ENCODE results near the gene TMOD2.

The TMOD2 gene

DNA sequence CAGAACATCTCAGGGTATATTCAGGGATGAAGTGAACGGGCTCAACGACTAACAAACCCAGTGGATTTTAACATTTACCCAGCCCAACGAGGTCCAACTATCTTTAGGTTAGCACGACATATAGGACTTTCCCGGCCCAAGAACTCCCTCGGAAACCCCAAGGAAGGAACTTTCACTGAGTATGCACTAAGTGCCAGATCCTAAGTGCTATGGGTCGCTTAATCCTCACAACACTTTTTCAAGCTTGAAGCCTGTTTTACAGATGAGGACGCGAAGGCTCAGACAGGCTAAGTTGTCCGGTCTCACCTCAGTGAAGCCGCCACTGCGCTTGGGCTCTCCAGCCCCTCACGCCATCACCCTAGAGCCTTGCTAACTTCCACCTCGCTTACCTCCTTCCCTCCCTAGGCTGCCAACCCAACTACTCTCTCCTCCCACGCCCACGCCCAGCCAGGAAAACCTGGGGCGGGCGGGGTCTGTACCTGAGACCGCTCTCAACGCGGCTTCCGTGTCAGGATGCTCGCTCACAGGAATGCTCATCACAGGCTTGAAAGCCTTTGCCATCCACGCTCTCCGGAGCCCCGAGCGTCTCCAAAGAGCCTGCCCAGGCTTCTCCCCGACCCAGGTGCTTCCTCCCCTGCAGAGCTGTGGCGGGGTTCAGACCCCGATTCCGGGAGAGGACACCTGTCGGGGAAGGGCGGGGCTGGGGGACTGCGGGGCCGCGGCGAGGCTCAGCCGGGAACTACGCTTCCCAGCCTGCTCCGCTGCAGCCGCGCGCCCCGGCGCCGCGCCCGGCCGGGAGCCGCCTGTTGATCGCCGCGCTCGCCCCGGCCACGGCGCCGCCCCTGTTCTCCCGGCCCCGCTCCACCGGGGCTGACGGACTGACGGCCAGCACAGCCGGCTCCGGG is at the start of gene TMOD2:
TSS of gene TMOD2 (plus strand) at position 806 of the 905 bp plus-strand sequence. CDS start 14,845 bp downstream, outside the sequence.
- no peak for DNase-seq (ENCODE audit: low read depth in 2 of 2)

DNA sequence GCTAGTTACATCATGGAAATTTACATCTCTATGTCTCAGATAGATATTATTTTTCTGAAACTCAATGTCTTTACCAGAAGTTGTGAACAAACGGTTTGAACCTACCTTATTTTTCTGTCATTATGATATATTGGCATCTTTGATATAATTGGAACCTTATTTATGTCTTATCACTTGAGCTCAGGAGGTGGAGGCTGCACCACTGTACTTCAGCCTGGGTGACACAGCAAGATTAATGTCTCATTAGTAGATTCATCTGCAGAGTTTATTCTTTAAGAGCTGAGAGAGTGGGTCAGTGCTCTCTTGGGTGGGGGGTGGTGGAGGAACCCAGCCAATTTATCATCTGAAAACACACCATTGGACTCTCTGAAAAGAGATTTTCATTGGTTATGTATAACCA is 48.7 kb upstream of the TMOD2 start:
- no peak for DNase-seq (ENCODE audit: low read depth in 2 of 2)

GRCh38 chr15:51706291-51706690 is 45.1 kb upstream of the TMOD2 start:
- no peak for DNase-seq (ENCODE audit: low read depth in 2 of 2)

DNA sequence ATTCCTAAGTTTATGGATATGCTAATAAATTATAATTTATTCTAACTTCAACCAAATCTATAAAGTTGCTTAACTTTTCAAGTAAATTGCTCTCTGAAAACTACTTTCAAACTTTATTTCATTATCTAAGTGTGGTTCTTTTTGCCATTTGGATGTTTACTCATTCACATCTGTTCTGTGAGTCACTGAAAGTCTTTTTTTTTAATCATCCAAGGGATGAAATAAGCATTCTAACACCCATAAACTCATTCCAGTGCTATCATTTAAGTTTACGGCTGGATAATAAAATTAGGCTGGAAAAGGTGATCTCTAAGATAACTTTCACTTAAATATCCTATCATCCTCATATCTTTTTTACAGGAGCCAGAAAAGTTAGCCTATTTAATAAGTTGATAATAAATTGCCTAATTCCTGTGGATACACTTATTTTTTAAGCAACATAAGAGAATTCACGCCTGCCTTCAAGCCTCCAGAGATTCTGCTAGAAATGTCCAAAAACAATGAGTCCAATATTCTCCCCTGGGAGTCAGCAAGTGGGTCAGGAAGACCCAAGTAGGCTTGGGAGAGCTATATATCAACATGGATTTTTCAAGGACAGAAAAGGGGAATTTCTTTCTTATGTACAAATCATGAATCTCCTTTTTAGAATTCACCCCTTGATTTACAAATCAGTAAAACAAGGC is 44.3 kb upstream of the TMOD2 start:
- no peak for DNase-seq (ENCODE audit: low read depth in 2 of 2)

GRCh38 chr15:51708013-51708412 is 43.4 kb upstream of the TMOD2 start:
- DNase-seq (ENCODE audit: low read depth in 2 of 2) = no peak

GRCh38 chr15:51709031-51709430 is 42.4 kb upstream of the TMOD2 start:
- DNase-seq (ENCODE audit: low read depth in 2 of 2) = no peak

DNA sequence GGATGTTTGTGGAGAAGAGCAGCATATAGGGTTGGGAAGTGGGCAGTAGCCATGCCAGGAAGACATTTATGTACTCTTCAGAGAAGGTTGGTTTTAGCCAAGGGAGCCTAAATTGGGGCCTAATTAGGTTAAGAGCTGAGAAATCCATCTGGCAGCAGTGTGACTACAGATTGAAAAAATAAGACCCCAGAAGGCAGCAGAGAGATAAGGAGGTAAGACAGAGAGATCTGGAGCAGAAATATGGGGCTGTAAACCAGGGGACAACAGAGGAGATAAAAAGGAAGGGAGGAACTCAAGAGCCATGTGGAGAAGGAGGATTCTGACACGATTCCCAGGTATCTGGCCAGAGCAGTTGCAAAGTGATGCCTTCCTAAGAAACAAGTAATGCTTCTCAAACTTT is 37.2 kb upstream of the TMOD2 start:
- DNase-seq (ENCODE audit: low read depth in 2 of 2) = no peak

DNA sequence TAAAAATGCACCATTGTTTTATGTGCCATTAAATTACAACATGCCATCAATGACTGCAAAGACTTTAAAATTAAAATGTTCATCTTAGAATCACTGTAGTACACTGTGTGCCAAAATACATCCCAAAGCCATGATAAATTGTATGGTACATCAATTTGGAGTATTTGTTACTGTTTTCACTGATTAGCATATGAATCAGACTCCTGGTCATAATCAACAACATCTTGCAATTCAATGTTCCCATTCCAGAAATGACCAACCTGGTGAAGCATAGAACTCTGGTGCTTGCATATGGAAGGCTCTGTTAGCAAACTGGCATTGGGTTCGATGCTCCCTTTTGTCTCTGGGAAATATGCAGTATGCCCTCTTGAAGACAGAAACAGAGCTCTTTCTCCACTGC is 36.5 kb upstream of the TMOD2 start:
- no peak for DNase-seq (ENCODE audit: low read depth in 2 of 2)

DNA sequence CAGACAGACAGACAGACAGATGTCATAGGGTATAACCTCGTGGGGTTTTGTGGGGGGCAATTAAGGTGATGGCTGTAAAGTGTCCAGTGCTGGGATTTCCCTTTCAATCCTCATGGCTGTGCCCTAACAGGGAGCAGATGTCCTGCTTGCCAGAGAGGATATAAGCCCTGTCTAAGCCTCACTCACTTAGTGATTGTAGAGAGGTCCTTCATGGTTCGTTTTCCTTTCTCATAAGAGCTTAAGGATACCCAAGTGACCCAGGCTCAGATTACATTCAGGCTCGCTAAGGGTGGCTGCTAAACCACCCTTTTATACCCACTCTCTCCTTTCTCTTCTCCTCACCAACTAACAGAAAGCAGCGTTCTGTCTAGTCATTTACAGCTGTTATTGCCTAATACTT is 33.2 kb upstream of the TMOD2 start:
- DNase-seq (ENCODE audit: low read depth in 2 of 2) = no peak

DNA sequence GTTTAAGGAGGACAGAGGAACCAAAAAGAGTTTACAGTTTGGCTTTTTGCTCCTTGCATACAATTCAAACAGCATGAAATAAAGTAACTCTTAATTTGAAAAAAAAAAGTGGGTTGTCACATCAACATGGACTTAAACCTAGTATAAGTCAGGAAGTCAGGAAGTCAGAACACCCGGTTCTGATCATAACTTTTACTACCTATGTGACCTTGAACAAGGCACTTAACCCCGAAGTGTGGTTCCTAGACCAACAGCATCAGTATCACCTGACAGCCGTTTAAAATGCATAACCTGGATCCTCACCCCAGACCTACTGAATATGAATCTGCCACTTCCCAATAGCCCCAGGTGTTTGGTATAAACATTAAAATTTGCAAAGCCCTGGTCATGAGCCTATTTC is 32.7 kb upstream of the TMOD2 start:
- no peak for DNase-seq (ENCODE audit: low read depth in 2 of 2)

DNA sequence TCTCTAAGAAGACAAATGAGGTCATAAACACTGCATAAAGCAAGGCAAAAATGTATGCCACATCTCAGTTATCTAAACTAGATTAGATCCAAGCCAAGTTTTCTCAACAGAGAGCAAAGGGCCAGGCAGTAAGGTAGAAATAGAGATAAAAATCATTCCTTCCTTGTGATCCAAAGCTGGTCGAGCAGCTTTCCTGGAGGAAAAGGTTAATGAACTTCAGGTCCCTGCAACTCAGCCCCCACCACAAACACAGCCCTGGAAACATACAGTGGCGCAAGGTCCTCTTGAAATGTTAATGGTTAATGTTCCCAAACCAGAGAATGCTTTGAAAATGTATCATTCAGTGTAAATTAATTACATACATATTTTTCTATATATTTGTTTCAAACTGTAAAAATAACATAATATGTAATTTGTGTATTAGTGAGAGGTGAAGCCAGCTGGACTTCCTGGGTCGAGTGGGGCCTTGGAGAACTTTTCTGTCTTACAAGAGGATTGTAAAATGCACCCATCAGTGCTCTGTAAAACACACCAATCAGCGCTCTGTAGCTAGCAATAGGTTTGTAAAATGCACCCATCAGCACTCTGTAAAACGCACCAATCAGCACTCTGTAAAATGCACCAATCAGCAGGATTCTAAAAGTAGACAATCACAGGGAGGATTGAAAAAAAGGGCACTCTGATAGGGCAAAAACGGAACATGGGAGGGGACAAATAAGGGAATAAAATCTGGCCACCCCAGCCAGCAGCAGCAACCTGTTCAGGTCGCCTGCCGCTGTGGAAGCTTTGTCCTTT is 31.0 kb upstream of the TMOD2 start:
- no peak for DNase-seq (ENCODE audit: low read depth in 2 of 2)

DNA sequence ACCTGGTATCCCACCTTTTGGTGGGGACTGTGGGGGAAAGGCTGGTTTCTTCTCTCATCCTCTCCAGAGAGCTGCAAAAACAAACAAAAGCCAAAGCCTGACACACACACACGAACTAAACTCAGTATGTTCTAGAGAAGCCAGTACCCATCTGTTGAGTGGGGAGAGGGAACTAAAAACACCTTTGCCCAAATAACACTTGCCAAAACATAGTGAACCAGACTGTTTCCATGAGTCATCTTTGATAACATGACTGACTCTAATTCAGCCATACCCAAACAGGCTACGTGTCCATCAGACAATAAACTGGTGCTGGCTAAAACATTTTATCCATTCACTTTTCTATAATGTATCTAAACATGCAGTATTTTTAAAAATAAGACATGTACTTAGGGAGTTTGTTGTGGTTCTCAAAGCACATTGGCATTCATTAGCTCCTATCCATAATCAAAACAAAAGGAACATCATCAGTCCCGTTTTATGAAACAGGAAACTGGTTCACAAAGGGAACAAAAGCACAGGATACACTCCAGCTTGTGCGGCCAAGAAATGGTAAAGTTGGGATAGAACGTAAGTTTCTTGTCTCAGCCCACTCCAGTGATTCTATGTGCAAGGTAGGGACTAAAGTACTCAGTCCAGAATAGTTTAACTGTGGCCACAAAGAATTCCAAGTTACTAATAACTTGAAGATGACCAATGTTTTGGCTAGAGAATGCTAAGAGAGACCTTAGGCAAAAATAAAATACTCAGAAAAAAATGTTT is 30.0 kb upstream of the TMOD2 start:
- no peak for DNase-seq (ENCODE audit: low read depth in 2 of 2)

- DNase-seq (ENCODE audit: low read depth in 2 of 2) = no peak
Observed at GRCh38 chr15:51724199-51724598, 27.2 kb upstream of the TMOD2 start.

DNA sequence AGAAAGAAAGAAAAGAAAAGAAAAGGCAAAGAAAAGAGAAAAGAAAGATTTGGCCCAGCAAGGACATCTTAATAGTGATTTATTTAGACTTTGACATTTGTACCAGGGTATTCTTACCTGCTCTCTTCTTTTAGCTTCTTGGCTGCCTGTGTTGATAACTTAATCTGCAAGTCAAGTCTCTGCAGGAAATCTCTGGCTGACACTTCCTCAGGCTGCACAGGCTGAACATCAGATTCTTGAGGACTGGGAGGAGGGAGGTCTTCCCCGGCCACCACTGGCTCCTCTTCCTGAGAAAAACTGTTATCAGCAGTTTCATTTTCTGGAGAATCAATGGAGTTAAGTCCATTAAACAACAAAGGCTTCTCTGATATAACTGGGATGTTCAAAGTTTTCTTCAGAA is 26.7 kb upstream of the TMOD2 start:
- no peak for DNase-seq (ENCODE audit: low read depth in 2 of 2)

GRCh38 chr15:51726302-51727073 is 24.9 kb upstream of the TMOD2 start:
- DNase-seq (ENCODE audit: low read depth in 2 of 2) = no peak

- DNase-seq (ENCODE audit: low read depth in 2 of 2) = no peak
Observed at GRCh38 chr15:51727141-51727897, 24.1 kb upstream of the TMOD2 start.

GRCh38 chr15:51731549-51732267 is 19.7 kb upstream of the TMOD2 start:
- DNase-seq (ENCODE audit: low read depth in 2 of 2) = no peak

DNA sequence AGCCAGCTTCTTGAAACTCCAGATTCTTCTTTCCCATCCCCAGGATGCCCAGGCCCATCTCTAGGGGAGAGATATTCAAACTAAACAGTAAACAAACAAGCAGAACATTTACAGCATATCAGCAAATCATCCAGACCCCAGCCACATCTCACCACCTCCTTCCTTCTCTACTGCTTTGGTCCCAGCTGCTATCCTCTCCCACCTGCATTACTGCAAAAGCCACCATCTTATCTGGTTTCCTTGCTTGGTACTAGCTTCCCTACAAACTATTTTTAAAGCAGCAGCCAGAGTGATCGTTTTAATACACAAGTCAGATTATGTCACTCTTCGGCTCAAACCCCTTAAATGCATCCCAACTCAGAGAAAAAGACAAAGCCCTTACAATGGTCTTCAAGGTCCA is 18.8 kb upstream of the TMOD2 start:
- DNase-seq (ENCODE audit: low read depth in 2 of 2) = no peak

DNA sequence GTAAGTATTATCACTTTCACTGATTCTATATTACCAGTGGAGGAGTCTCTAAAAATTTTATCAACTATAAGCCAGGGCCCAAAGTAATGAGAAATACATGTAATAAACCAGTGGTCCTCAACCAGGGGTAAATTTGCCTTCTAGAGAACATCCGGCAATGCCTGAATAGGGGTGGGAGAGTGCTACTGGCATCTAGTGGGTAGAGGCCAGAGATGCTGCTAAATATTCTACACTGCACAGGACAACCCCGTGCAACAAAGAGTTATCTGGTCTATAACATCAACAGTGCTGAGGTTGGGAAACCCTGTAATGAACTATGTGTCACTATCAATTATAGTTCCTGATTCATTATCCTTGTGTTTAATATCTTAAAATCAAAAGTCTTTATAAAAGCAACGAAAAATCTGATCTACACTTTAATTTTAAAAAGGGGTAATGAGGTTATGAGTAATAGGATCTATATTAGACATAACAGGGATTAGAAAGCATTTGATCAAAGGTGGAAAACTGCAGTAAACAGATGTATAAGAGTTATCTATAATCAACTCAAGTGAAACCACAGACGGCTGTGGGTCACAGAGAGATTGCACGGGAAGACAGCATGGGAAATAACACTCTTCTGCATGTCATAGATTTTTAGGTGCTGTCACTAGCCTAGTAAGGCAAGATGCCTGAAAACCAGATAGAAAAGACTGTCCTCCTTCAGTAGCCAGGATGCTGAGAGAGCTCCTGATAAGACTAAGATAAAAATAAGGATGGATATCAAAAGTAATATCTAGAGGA is 16.0 kb upstream of the TMOD2 start:
- no peak for DNase-seq (ENCODE audit: low read depth in 2 of 2)
